VCaP (cell line): ENCODE measurements around the gene EEFSEC.

Source experiments
- H3K27ac ChIP-seq: fragments of 450-650 bp; 2 replicates; pipeline ENCODE4 v1.5.1; 2017
- CTCF ChIP-seq: fragments of 450-650 bp; conservative IDR thresholded peaks from 2 replicates; pipeline ENCODE4 v1.5.1; 2017; ENCODE audit warnings: mild to moderate bottlenecking, moderate library complexity

Gene EEFSEC

GRCh38 chr3:128421439-128421836, 268.2 kb downstream of the EEFSEC start:
- no peak overlapping the region for H3K27ac ChIP-seq
- no peak for TF ChIP-seq CTCF

- TF ChIP-seq CTCF, result no peak
- H3K27ac ChIP-seq, result peak overlapping the region; percentile 9; the same call in 1 of the 2 replicates
Measured at GRCh38 chr3:128421966-128422365, 268.7 kb downstream of the EEFSEC start.

DNA sequence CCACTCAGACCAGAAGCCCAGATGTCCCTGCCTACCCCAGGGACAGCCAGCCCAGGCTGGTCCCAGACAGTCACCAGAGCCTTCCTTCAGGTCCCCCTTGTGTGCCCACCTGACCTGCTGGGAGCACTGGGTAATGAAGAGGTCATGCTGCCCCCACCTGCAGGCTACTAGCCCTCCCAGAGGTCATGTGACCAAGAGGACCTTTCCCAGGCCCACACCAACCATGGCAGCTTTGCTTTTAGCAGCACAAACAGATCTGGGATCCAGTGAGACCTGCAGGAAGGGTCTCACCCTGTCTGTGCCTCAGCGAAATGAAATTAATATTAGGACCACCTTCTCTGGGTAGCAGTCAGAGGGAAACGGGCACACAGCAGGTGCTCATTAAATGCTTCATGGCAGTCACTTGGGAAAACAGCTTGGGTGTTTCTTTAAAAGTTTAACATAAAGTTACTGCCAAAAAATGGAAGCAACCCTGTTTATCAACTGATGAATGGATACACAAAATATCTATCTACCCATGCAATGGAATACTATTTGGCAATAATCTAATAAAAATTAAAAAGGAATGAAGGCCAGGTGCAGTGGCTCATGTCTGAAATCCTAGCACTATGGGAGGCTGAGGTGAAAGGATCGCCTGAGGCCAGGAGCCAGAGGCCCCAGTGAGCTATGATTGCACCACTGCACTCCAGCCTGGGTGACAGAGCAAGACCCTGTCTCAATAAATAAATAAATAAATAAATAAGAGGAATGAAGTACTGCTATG, 269.7 kb downstream of the EEFSEC start:
- TF ChIP-seq CTCF, result no peak
- H3K27ac ChIP-seq, result peak overlapping the region; percentile 61

DNA sequence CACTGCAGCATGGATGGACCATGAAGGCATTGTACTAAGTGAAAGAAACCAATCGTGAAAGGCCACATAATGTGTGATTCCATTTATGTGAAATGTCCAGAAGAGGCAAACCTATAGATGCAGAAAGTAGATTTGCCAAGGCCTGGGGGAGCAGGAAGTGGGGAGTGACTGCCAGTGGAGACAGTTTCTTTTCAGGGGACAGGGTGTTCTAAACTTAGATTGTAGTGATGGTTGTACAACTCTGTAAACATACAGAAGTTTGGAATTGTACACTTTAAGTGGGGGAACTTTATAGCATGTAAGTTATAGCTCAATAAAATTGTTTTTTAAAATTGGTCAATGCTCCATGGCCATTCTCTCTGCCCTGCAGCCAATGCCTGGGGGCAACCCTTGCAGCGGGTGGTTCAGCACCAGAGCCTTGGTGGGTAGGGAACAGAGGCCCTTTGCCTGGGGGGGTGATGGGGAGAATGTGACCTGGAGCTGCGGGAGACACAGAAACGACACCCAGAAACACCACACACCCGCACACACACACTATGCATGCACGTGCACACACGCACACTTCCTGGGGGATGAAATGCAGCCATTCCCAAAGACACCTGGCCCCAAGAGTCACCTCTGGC, 270.4 kb downstream of the EEFSEC start:
- peak overlapping the region; percentile 61 for H3K27ac ChIP-seq
- no peak for TF ChIP-seq CTCF

GRCh38 chr3:128424508-128425069, 271.3 kb downstream of the EEFSEC start:
- no peak for TF ChIP-seq CTCF
- peak overlapping the region; percentile 61 for H3K27ac ChIP-seq

- no peak for TF ChIP-seq CTCF
- peak overlapping the region; percentile 61 for H3K27ac ChIP-seq
Measured at GRCh38 chr3:128425142-128425845, 272.0 kb downstream of the EEFSEC start.

- no peak for TF ChIP-seq CTCF
- peak overlapping the region; percentile 61; the same call in 1 of the 2 replicates for H3K27ac ChIP-seq
Measured at GRCh38 chr3:128425846-128426127, 272.5 kb downstream of the EEFSEC start.
